ENCODE data around the gene CSNK2B.

DNA sequence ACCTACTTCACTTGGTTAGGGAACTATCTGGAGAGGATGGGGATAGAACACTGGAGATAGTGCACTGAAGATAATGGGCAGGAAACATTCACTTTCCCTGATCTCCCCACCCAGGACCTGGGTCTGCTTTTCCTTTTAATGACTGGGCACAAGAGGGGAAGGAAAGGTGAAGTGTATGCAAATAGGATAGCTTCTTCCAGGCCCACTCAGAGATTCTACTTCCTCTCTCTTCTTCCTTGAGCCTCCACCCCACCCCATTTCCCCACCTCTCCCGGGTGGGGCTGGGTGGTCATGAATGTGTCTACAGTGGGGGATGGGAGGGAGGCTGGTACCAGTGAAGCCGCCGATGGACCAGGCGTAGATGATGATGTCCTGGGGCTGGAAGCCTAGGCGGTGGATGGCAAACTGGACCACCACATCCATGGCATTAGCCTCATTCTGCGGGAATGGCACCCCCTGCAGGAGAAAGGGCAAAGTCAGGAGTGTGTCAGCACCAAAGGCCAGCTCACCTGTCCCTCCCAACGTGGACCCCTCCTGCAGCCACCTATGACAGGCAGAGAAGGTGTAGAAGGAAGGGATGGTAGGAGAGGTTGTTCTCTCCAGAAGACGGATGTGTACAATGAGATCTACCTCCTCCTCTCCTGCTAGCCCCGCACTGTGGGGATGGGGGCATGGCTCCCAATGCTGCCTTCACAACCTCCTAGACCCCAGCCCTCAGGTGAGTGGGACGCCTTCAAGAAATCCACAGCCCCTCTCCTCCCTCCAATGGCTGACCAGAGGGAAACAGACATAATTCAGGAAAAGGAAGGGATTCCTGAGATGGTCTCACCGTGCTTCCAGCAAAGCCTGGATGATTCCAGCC is 23.6 kb downstream of the CSNK2B start:
- TF ChIP-seq, protein P1, sequence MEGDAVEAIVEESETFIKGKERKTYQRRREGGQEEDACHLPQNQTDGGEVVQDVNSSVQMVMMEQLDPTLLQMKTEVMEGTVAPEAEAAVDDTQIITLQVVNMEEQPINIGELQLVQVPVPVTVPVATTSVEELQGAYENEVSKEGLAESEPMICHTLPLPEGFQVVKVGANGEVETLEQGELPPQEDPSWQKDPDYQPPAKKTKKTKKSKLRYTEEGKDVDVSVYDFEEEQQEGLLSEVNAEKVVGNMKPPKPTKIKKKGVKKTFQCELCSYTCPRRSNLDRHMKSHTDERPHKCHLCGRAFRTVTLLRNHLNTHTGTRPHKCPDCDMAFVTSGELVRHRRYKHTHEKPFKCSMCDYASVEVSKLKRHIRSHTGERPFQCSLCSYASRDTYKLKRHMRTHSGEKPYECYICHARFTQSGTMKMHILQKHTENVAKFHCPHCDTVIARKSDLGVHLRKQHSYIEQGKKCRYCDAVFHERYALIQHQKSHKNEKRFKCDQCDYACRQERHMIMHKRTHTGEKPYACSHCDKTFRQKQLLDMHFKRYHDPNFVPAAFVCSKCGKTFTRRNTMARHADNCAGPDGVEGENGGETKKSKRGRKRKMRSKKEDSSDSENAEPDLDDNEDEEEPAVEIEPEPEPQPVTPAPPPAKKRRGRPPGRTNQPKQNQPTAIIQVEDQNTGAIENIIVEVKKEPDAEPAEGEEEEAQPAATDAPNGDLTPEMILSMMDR (IDR thresholded peaks at IDR 0.05; ENCODE audit: low read depth, low read length): peak; percentile 60
- TF ChIP-seq POLR2A (IDR thresholded peaks at IDR 0.05; ENCODE audit: extremely low read depth, insufficient read length): no peak
- TF ChIP-seq, protein P2, sequence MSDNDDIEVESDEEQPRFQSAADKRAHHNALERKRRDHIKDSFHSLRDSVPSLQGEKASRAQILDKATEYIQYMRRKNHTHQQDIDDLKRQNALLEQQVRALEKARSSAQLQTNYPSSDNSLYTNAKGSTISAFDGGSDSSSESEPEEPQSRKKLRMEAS (IDR thresholded peaks at IDR 0.05; ENCODE audit: low read depth, low read length): no peak
- TF ChIP-seq MYC (IDR thresholded peaks at IDR 0.05; ENCODE audit: low read depth, low read length): no peak

All from NB4 (cell line).